NCI-H1048 (cell line): ENCODE results near the gene XK.
"Not testable (repeated sequence)": the region's sequence is repeated elsewhere in the genome, so short reads cannot be mapped to it uniquely, and the experiment has no call there.

ENCODE experiments used
- DNase-seq: peaks from one replicate; lab custom pipeline; 2025; lab: John Stamatoyannopoulos, UW

XK gene

GRCh38 chrX:37685381-37686359 lies at the start of gene XK:
Gene XK, plus strand, starts transcription at chrX:37685791. Its CDS starts 171 bp downstream, at chrX:37685962.
- no peak for DNase-seq

GRCh38 chrX:37638047-37638446 lies 47.5 kb upstream of the XK start:
- no peak for DNase-seq

GRCh38 chrX:37640142-37640541 lies 45.4 kb upstream of the XK start:
- no peak for DNase-seq

GRCh38 chrX:37641859-37642258 lies 43.7 kb upstream of the XK start:
- no peak for DNase-seq

- DNase-seq, result no peak
Measured at GRCh38 chrX:37644381-37645305, 40.9 kb upstream of the XK start.

- no peak for DNase-seq
Measured at GRCh38 chrX:37646254-37646653, 39.3 kb upstream of the XK start.

- not testable (repeated sequence) for DNase-seq
Measured at GRCh38 chrX:37650879-37651278, 34.7 kb upstream of the XK start.

- no peak for DNase-seq
Measured at GRCh38 chrX:37651921-37652452, 33.6 kb upstream of the XK start.

- DNase-seq, result no peak
Measured at GRCh38 chrX:37652589-37653231, 32.9 kb upstream of the XK start.

GRCh38 chrX:37653397-37654085 lies 32.0 kb upstream of the XK start:
- no peak for DNase-seq

GRCh38 chrX:37658343-37659030 lies 27.1 kb upstream of the XK start:
- no peak for DNase-seq

GRCh38 chrX:37659047-37659446 lies 26.5 kb upstream of the XK start:
- peak; percentile 2 for DNase-seq

GRCh38 chrX:37662181-37662580 lies 23.4 kb upstream of the XK start:
- DNase-seq, result no peak

GRCh38 chrX:37666516-37666915 lies 19.1 kb upstream of the XK start:
- no peak for DNase-seq

GRCh38 chrX:37667141-37667540 lies 18.4 kb upstream of the XK start:
- no peak for DNase-seq

- no peak for DNase-seq
Measured at GRCh38 chrX:37672563-37672962, 13.0 kb upstream of the XK start.

GRCh38 chrX:37676811-37677210 lies 8.8 kb upstream of the XK start:
- no peak for DNase-seq

GRCh38 chrX:37677243-37677642 lies 8.3 kb upstream of the XK start:
- no peak for DNase-seq

GRCh38 chrX:37677765-37678164 lies 7.8 kb upstream of the XK start:
- DNase-seq, result no peak

GRCh38 chrX:37678574-37678973 lies 7.0 kb upstream of the XK start:
- no peak for DNase-seq

GRCh38 chrX:37679230-37679629 lies 6.4 kb upstream of the XK start:
- no peak for DNase-seq
